Panc1 (cell line): ENCODE data around the gene TTC9B.

ENCODE experiments used
- POLR2AphosphoS5 ChIP-seq: IDR thresholded peaks from 2 replicates; pipeline ENCODE4 v1.6.1; 2012; ENCODE audit warnings: mild to moderate bottlenecking, low read depth, low read length, moderate library complexity
- TF ChIP-seq, protein P1 (sequence below): fragments of 450-650 bp; IDR thresholded peaks from 2 replicates; pipeline ENCODE4 v1.5.1; 2017; ENCODE audit warnings: mild to moderate bottlenecking

DNA sequence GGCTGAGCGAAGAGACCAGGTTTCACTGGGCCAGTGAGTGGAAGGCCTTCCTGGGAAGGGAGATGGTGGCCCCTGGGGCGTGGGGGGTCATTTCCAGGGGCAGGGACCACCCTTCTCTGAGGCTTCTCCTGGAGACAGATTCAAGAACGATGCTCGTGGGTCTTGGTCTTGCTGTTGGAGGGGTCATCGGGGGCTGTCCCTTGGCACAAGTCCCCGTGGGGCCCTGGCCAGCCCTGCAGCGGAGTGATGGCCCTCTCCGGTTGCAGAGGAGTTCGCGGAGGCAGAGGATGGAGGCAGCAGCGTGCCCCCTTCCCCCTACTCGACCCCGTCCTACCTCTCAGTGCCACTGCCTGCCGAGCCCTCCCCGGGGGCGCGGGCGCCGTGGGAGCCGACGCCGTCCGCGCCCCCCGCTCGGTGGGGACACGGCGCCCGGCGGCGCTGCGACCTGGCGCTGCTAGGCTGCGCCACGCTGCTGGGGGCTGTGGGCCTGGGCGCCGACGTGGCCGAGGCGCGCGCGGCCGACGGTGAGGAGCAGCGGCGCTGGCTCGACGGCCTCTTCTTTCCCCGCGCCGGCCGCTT is 4.8 kb downstream of the TTC9B start:
- TF ChIP-seq POLR2AphosphoS5, result no peak
- TF ChIP-seq, protein P1, sequence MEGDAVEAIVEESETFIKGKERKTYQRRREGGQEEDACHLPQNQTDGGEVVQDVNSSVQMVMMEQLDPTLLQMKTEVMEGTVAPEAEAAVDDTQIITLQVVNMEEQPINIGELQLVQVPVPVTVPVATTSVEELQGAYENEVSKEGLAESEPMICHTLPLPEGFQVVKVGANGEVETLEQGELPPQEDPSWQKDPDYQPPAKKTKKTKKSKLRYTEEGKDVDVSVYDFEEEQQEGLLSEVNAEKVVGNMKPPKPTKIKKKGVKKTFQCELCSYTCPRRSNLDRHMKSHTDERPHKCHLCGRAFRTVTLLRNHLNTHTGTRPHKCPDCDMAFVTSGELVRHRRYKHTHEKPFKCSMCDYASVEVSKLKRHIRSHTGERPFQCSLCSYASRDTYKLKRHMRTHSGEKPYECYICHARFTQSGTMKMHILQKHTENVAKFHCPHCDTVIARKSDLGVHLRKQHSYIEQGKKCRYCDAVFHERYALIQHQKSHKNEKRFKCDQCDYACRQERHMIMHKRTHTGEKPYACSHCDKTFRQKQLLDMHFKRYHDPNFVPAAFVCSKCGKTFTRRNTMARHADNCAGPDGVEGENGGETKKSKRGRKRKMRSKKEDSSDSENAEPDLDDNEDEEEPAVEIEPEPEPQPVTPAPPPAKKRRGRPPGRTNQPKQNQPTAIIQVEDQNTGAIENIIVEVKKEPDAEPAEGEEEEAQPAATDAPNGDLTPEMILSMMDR, result no peak
